Gastrocnemius medialis (tissue), 4 donors: Measurements from ENCODE around the gene NEK9.

Experiments
- CTCF ChIP-seq, 5 experiments: fragments of 450-650 bp in 3 of 5; fragments of 200-600 bp in 2 of 5; sonication (generic) in 2 of 5; IDR thresholded peaks in 4 of 5; conservative IDR thresholded peaks in 1 of 5; 1 replicate in 4 of 5; 2 replicates in 1 of 5; pipeline ENCODE4 v1.5.1; 2016 to 2019; ENCODE audit warnings: antibody characterized with exemption in 5 of 5, mild to moderate bottlenecking in 3 of 5, moderate library complexity in 3 of 5
- POLR2A ChIP-seq, 2 donors: fragments of 450-650 bp; IDR thresholded peaks; one replicate each; pipeline ENCODE4 v1.6.1; 2017; ENCODE audit warnings: antibody characterized with exemption in 2 of 2, mild to moderate bottlenecking in 2 of 2, moderate library complexity in 2 of 2

GRCh38 chr14:75123991-75124390, 2.9 kb downstream of the NEK9 start:
- TF ChIP-seq CTCF (IDR thresholded peaks at IDR 0.05 in 4 of 5, conservative IDR thresholded peaks at IDR 0.05 in 1 of 5) (no peak), POLR2A (IDR thresholded peaks at IDR 0.05) (no peak)
